Astrocyte (in vitro differentiated cells and primary cell): ENCODE results near the gene ANXA2. TPM values are rescaled to one million over a fixed set of nuclear protein-coding genes. Genes with fewer than 3 reads are reported as not detected.

Experiments
- DNase-seq: peaks from one replicate; pipeline ENCODE4 v3.0.0-alpha.2; 2010; ENCODE audit warnings: low read depth
- FAIRE-seq: peaks from 2 replicates; lab custom pipeline; 2011; peaks lifted over from hg19 to GRCh38; lab: Jason Lieb, UNC
- H2AFZ ChIP-seq: 2 replicates; pipeline ENCODE4 v1.6.0; 2012; ENCODE audit warnings: low read depth, low read length, inconsistent platforms
- H3K27ac ChIP-seq: 2 replicates; pipeline ENCODE4 v1.5.1; 2011; ENCODE audit warnings: low read depth, low read length, inconsistent platforms
- H3K27me3 ChIP-seq: 2 replicates; pipeline ENCODE4 v1.6.0; 2011; ENCODE audit warnings: low read length, inconsistent platforms; ENCODE audit not compliant: insufficient read depth
- H3K36me3 ChIP-seq: 2 replicates; pipeline ENCODE4 v1.5.1; 2011; ENCODE audit warnings: low read length, inconsistent platforms; ENCODE audit not compliant: insufficient read depth
- H3K4me1 ChIP-seq: 2 replicates; pipeline ENCODE4 v1.5.1; 2011; ENCODE audit warnings: low read length, inconsistent platforms; ENCODE audit not compliant: insufficient read depth
- H3K4me2 ChIP-seq: 2 replicates; pipeline ENCODE4 v1.6.0; 2012; ENCODE audit warnings: low read length, inconsistent platforms
- H3K4me3 ChIP-seq: 2 replicates; pipeline ENCODE4 v1.5.1; 2011; ENCODE audit warnings: low read depth, mild to moderate bottlenecking, low read length, inconsistent platforms; ENCODE audit not compliant: insufficient read depth
- H3K79me2 ChIP-seq: 2 replicates; pipeline ENCODE4 v1.6.0; 2012; ENCODE audit warnings: mild to moderate bottlenecking, low read length, inconsistent platforms; ENCODE audit not compliant: insufficient read depth
- H3K9ac ChIP-seq: 2 replicates; pipeline ENCODE4 v1.6.0; 2012; ENCODE audit warnings: mild to moderate bottlenecking, low read length, inconsistent platforms
- H3K9me3 ChIP-seq: 2 replicates; pipeline ENCODE4 v1.5.1; 2012; ENCODE audit warnings: low read depth, mild to moderate bottlenecking, low read length, inconsistent platforms; ENCODE audit not compliant: insufficient read depth
- H4K20me1 ChIP-seq: 2 replicates; pipeline ENCODE4 v1.6.0; 2012; ENCODE audit warnings: low read length, inconsistent platforms; ENCODE audit not compliant: insufficient read depth
- H3K27ac Mint-ChIP-seq: one replicate; pipeline ENCODE4 v1.8.0; 2021; ENCODE audit warnings: mild to moderate bottlenecking, mixed read lengths; ENCODE audit not compliant: unreplicated experiment
- H3K27me3 Mint-ChIP-seq: one replicate; pipeline ENCODE4 v1.8.0; 2021; ENCODE audit warnings: low read depth, mixed read lengths; ENCODE audit not compliant: unreplicated experiment
- H3K36me3 Mint-ChIP-seq: one replicate; pipeline ENCODE4 v1.8.0; 2021; ENCODE audit warnings: low read depth, mixed read lengths; ENCODE audit not compliant: unreplicated experiment
- H3K4me1 Mint-ChIP-seq: one replicate; pipeline ENCODE4 v1.8.0; 2021; ENCODE audit warnings: low read depth, mixed read lengths; ENCODE audit not compliant: unreplicated experiment
- H3K4me3 Mint-ChIP-seq: one replicate; pipeline ENCODE4 v1.8.0; 2021; ENCODE audit warnings: mild to moderate bottlenecking, moderate library complexity, mixed read lengths; ENCODE audit not compliant: unreplicated experiment
- H3K9me3 Mint-ChIP-seq: one replicate; pipeline ENCODE4 v1.8.0; 2021; ENCODE audit warnings: mild to moderate bottlenecking, mixed read lengths; ENCODE audit not compliant: unreplicated experiment
- EZH2 ChIP-seq: IDR thresholded peaks from 2 replicates; pipeline ENCODE4 v1.6.1; 2012; ENCODE audit warnings: mild to moderate bottlenecking, low read length, inconsistent platforms; ENCODE audit not compliant: insufficient read depth
- total RNA-seq: library from RNA; stranded (reverse); gene quantifications from 2 replicates; pipeline ENCODE4 v1.2.1, GENCODE V29; 2021
- TF ChIP-seq, protein P1 (sequence below): IDR thresholded peaks from 2 replicates; pipeline ENCODE4 v1.5.1; 2011; ENCODE audit warnings: low read depth, mild to moderate bottlenecking, inconsistent platforms, low read length, moderate library complexity; ENCODE audit not compliant: insufficient read depth

ANXA2 gene
- total RNA-seq, 1 donor from 2014 or later, result 2,599 TPM

DNA sequence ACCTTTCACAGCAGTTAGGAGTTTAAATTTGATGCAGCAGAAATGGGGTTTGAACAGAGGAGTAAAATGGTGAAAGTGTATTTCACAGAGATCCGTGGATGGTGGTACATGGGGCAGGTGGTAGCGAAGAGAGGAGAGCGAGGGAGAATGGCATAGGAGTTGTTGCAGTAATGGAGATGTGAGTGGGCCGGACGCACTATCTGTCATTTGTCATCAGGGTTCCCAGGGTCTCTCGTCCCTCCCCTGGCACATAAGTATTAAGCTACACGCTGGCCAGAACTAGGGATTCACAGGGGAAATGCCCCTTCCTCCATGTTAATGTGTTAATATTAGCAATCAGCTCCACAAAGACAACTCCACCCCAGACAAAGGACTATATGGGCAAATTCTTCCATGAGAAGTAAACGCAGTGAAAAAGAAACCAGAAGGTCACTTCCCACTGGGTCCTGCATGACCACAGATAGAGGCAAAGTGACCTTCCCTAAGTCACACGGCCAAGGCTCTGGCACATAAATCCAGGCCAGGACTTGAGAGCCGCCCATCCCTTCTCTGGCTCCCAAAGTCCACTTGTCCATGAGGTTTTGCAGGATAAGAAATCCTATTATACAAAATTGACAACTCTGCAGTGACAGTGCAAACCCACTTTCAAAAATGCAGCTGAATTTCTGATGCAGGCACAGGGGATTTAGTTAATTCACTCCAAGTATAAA lies 42.5 kb downstream of the ANXA2 start:
- peaks cover 8% of the 10 kb centered on the region for H3K9me3 ChIP-seq
- H2AFZ ChIP-seq, result no peak overlapping the region
- H3K27me3 ChIP-seq, result no peaks in the 10 kb centered on the region
- H3K4me3 Mint-ChIP-seq, result no peak overlapping the region
- H3K36me3 Mint-ChIP-seq, result peaks cover 48% of the 10 kb centered on the region
- peaks cover 99% of the 10 kb centered on the region for H4K20me1 ChIP-seq
- FAIRE-seq (no peak), DNase-seq (no peak)
- H3K27ac Mint-ChIP-seq, result peak overlapping the region; percentile 68
- TF ChIP-seq EZH2, result no peak
- TF ChIP-seq, protein P1, sequence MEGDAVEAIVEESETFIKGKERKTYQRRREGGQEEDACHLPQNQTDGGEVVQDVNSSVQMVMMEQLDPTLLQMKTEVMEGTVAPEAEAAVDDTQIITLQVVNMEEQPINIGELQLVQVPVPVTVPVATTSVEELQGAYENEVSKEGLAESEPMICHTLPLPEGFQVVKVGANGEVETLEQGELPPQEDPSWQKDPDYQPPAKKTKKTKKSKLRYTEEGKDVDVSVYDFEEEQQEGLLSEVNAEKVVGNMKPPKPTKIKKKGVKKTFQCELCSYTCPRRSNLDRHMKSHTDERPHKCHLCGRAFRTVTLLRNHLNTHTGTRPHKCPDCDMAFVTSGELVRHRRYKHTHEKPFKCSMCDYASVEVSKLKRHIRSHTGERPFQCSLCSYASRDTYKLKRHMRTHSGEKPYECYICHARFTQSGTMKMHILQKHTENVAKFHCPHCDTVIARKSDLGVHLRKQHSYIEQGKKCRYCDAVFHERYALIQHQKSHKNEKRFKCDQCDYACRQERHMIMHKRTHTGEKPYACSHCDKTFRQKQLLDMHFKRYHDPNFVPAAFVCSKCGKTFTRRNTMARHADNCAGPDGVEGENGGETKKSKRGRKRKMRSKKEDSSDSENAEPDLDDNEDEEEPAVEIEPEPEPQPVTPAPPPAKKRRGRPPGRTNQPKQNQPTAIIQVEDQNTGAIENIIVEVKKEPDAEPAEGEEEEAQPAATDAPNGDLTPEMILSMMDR, result no peak
- no peak overlapping the region for H3K4me2 ChIP-seq
- H3K4me3 ChIP-seq, result no peak overlapping the region
- peaks cover 79% of the 10 kb centered on the region for H3K79me2 ChIP-seq
- H3K9ac ChIP-seq, result no peak overlapping the region
- H3K4me1 Mint-ChIP-seq, result peaks cover 77% of the 10 kb centered on the region
- no peaks in the 10 kb centered on the region for H3K27me3 Mint-ChIP-seq
- peaks cover 90% of the 10 kb centered on the region for H3K36me3 ChIP-seq
- H3K27ac ChIP-seq, result peak overlapping the region; percentile 6
- H3K4me1 ChIP-seq, result peaks cover 40% of the 10 kb centered on the region
- H3K9me3 Mint-ChIP-seq, result no peaks in the 10 kb centered on the region

DNA sequence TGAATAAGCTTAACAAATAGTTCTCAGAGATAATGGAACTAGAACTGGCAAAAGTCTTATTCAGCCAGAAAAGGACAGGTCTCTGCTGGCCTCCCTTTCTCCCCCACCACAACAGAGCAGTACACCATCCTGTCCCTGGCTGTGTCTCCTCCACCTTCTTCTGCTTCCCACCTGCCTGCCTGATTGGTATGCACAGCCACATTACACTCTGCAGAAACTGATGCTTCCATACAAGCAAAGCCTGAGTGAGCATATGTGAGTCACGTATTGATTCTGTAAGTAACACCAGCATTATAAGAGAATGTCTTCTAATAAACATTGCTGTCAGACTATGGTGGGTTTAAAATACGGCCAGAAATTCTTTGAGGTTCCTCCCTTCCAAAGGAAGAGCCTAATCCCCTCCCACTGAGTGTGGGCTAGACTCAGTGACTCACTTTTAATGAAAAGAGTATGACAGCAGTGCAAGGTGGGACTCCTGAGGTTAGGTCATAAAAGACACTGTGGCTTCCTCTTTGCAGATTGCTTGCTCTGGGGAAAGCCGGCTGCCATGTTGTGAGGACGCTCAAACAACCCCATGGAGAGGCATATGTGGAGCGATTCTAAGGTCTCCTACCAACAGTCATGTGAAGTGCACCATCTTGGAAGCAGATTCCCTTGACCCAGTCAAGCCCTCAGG lies 44.4 kb downstream of the ANXA2 start:
- no peaks in the 10 kb centered on the region for H3K27me3 Mint-ChIP-seq
- no peaks in the 10 kb centered on the region for H3K9me3 Mint-ChIP-seq
- Histone ChIP-seq H2AFZ (no peak overlapping the region), H4K20me1 (peaks cover 94% of the 10 kb centered on the region), H3K4me2 (no peak overlapping the region), H3K36me3 (peaks cover 88% of the 10 kb centered on the region), H3K79me2 (peaks cover 63% of the 10 kb centered on the region), H3K9ac (no peak overlapping the region), H3K4me3 (no peak overlapping the region), H3K4me1 (peaks cover 23% of the 10 kb centered on the region), H3K27ac (peak overlapping the region; percentile 41), H3K27me3 (no peaks in the 10 kb centered on the region), H3K9me3 (peaks cover 8% of the 10 kb centered on the region)
- no peak overlapping the region for H3K4me3 Mint-ChIP-seq
- peaks cover 52% of the 10 kb centered on the region for H3K36me3 Mint-ChIP-seq
- FAIRE-seq (no peak), DNase-seq (peak; percentile 63)
- H3K27ac Mint-ChIP-seq, result peak overlapping the region; percentile 88
- H3K4me1 Mint-ChIP-seq, result peaks cover 60% of the 10 kb centered on the region
- TF ChIP-seq EZH2, result no peak
- TF ChIP-seq, protein P1, result no peak

DNA sequence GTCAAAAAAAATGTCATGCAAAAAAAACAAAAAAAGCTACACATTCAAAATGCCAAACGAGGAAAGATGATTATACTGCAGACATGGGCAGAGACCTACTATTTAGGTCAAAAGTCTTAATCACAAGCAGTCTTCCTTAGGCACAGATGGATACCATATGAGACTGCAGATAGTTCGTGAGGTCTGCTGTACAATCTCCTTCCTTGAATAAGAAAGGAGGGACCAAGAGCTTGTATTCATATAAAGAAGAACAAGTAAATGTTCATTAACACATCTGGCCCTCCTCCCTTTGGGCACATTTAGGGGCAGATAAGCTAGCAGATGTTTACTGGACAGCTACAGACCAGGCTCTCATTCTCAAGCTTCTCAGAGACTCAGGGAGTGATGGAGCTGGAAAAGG lies 45.3 kb downstream of the ANXA2 start:
- Histone ChIP-seq H3K36me3 (peaks cover 89% of the 10 kb centered on the region), H3K4me1 (peaks cover 23% of the 10 kb centered on the region), H4K20me1 (peaks cover 95% of the 10 kb centered on the region), H3K27me3 (no peaks in the 10 kb centered on the region), H3K4me2 (no peak overlapping the region), H3K27ac (peak overlapping the region; percentile 41), H3K9me3 (peaks cover 8% of the 10 kb centered on the region), H3K79me2 (peaks cover 56% of the 10 kb centered on the region), H3K9ac (no peak overlapping the region), H3K4me3 (no peak overlapping the region), H2AFZ (no peak overlapping the region)
- H3K36me3 Mint-ChIP-seq, result peaks cover 60% of the 10 kb centered on the region
- FAIRE-seq (no peak), DNase-seq (no peak)
- H3K27ac Mint-ChIP-seq, result peak overlapping the region; percentile 11
- TF ChIP-seq, protein P1, result no peak
- TF ChIP-seq EZH2, result no peak
- H3K4me1 Mint-ChIP-seq, result peaks cover 61% of the 10 kb centered on the region
- no peaks in the 10 kb centered on the region for H3K27me3 Mint-ChIP-seq
- no peaks in the 10 kb centered on the region for H3K9me3 Mint-ChIP-seq
- H3K4me3 Mint-ChIP-seq, result peak overlapping the region; percentile 61
